Measurements from ENCODE around the gene MYH9.

Gene MYH9

DNA sequence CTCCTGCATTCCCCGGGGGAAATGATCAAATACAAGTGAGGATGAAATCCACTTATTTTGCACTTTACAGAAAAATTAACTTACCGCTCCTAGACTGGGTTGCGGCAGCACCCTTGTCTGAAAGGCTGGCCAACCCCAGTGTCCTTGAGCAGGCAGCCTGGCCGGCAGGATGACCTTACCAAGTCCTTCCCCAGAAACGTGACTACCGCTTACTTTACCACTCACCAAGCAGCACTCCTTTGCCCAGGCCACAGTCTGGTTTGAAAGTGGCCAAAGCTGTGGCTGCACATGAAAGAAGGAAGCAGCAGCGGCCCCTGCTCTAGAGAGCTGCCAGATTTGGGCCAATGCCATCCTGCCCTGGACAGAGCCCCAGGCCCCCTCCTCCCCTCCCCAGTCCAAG is 20.3 kb downstream of the MYH9 start:
- H3K4me3 ChIP-seq (ENCODE audit: low read length): no peak overlapping the region

DNA sequence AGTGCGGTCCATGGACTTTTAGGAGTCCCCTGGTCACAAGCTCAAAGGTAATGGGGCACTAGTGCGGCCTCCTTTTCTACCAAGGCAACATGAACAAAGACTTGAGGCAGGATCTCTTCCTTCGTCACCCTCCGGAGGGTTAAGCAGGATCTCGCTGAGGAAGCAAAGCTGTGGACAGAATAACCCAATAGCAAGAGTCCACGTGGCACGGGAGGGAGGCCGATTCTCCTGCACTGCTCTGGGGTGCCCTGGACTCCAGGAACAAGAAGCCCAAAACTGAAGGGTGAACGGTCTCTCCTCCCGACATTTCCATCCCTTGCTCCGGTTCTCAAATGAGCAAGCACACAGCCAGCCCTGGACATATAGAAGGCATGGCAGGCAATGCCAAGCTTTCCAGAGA is 20.7 kb downstream of the MYH9 start:
- H3K4me3 ChIP-seq (ENCODE audit: low read length): no peak overlapping the region
- H3K79me2 ChIP-seq (ENCODE audit: low read length): peaks cover 100% of the 10 kb centered on the region
- TF ChIP-seq, protein P1, sequence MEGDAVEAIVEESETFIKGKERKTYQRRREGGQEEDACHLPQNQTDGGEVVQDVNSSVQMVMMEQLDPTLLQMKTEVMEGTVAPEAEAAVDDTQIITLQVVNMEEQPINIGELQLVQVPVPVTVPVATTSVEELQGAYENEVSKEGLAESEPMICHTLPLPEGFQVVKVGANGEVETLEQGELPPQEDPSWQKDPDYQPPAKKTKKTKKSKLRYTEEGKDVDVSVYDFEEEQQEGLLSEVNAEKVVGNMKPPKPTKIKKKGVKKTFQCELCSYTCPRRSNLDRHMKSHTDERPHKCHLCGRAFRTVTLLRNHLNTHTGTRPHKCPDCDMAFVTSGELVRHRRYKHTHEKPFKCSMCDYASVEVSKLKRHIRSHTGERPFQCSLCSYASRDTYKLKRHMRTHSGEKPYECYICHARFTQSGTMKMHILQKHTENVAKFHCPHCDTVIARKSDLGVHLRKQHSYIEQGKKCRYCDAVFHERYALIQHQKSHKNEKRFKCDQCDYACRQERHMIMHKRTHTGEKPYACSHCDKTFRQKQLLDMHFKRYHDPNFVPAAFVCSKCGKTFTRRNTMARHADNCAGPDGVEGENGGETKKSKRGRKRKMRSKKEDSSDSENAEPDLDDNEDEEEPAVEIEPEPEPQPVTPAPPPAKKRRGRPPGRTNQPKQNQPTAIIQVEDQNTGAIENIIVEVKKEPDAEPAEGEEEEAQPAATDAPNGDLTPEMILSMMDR (IDR thresholded peaks at IDR 0.05; ENCODE audit: low read length): no peak
- TF ChIP-seq EZH2phosphoT487 (IDR thresholded peaks at IDR 0.05; ENCODE audit: low read length): no peak
- peaks cover 64% of the 10 kb centered on the region for H3K4me1 ChIP-seq (ENCODE audit: low read length)
- no peak overlapping the region for H2AFZ ChIP-seq (ENCODE audit: low read length)
- H3K4me2 ChIP-seq (ENCODE audit: low read depth, low read length): no peak overlapping the region
- H3K9me2 ChIP-seq (replicated peaks; ENCODE audit: insufficient read depth, low read length): no peaks in the 10 kb centered on the region
- H3K27me3 ChIP-seq (replicated peaks; ENCODE audit: insufficient read depth, low read length): no peaks in the 10 kb centered on the region
- peaks cover 13% of the 10 kb centered on the region; the same call in 1 of the 2 replicates for H3K36me3 ChIP-seq (replicated peaks; ENCODE audit: insufficient read depth, low read length)
- no peak for DNase-seq
- H3K9ac ChIP-seq (ENCODE audit: low read length): no peak overlapping the region
- no peaks in the 10 kb centered on the region for H3K9me3 ChIP-seq (replicated peaks; ENCODE audit: insufficient read depth, low read length)
- H3F3A ChIP-seq (ENCODE audit: insufficient read depth, low read length): peaks cover 8% of the 10 kb centered on the region
- H4K20me1 ChIP-seq (ENCODE audit: insufficient read depth, low read length): peaks cover 99% of the 10 kb centered on the region
- no peak overlapping the region for H3K27ac ChIP-seq (ENCODE audit: low read length)

More for the DNA sequence above, 20.3 kb downstream of the MYH9 start:
- H3K27ac ChIP-seq (ENCODE audit: low read length): no peak overlapping the region
- no peaks in the 10 kb centered on the region for H3K9me3 ChIP-seq (replicated peaks; ENCODE audit: insufficient read depth, low read length)
- H3F3A ChIP-seq (ENCODE audit: insufficient read depth, low read length): peaks cover 8% of the 10 kb centered on the region
- peaks cover 100% of the 10 kb centered on the region for H3K79me2 ChIP-seq (ENCODE audit: low read length)
- no peak overlapping the region for H3K9ac ChIP-seq (ENCODE audit: low read length)
- H2AFZ ChIP-seq (ENCODE audit: low read length): no peak overlapping the region
- peaks cover 65% of the 10 kb centered on the region for H3K4me1 ChIP-seq (ENCODE audit: low read length)
- H4K20me1 ChIP-seq (ENCODE audit: insufficient read depth, low read length): peaks cover 98% of the 10 kb centered on the region
- no peaks in the 10 kb centered on the region for H3K9me2 ChIP-seq (replicated peaks; ENCODE audit: insufficient read depth, low read length)
- peaks cover 13% of the 10 kb centered on the region; the same call in 1 of the 2 replicates for H3K36me3 ChIP-seq (replicated peaks; ENCODE audit: insufficient read depth, low read length)
- H3K4me2 ChIP-seq (ENCODE audit: low read depth, low read length): no peak overlapping the region
- TF ChIP-seq EZH2 (optimal IDR thresholded peaks at IDR 0.05; ENCODE audit: low read depth, low read length) (no peak), EZH2phosphoT487 (IDR thresholded peaks at IDR 0.05; ENCODE audit: low read length) (no peak)
- TF ChIP-seq, protein P1 (IDR thresholded peaks at IDR 0.05; ENCODE audit: low read length): no peak
- H3K27me3 ChIP-seq (replicated peaks; ENCODE audit: insufficient read depth, low read length): no peaks in the 10 kb centered on the region
- no peak for DNase-seq

DNA sequence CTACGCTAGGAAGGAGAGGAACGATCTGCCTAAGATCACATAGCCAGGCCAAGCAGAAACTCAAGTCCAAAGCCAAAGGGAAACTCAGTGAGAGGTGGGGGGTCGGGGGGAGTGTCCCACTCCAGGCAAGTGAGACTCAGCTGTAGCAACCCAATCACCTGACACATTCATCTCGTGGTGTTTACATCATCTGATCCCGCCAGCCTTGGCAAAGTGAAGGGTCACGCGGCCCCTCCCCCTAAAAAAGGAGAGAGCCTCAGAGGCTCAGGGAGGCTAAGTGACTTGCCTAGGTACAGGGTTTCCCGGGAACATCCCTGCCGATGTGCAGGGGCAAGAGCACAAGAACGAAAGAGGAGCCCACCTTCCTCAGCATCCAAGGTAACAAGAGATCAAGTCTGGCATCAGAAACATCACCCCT is 21.5 kb downstream of the MYH9 start:
- Histone ChIP-seq H3F3A (ENCODE audit: insufficient read depth, low read length) (peaks cover 8% of the 10 kb centered on the region), H3K9me2 (replicated peaks; ENCODE audit: insufficient read depth, low read length) (no peaks in the 10 kb centered on the region), H3K27me3 (replicated peaks; ENCODE audit: insufficient read depth, low read length) (no peaks in the 10 kb centered on the region), H3K36me3 (replicated peaks; ENCODE audit: insufficient read depth, low read length) (peaks cover 13% of the 10 kb centered on the region; the same call in 1 of the 2 replicates), H3K4me3 (ENCODE audit: low read length) (no peak overlapping the region), H3K27ac (ENCODE audit: low read length) (no peak overlapping the region), H2AFZ (ENCODE audit: low read length) (no peak overlapping the region), H3K4me2 (ENCODE audit: low read depth, low read length) (no peak overlapping the region), H3K9ac (ENCODE audit: low read length) (no peak overlapping the region), H3K9me3 (replicated peaks; ENCODE audit: insufficient read depth, low read length) (no peaks in the 10 kb centered on the region), H3K79me2 (ENCODE audit: low read length) (peaks cover 100% of the 10 kb centered on the region), H3K4me1 (ENCODE audit: low read length) (peaks cover 66% of the 10 kb centered on the region), H4K20me1 (ENCODE audit: insufficient read depth, low read length) (peaks cover 98% of the 10 kb centered on the region)
- no peak for DNase-seq
- TF ChIP-seq, protein P1 (IDR thresholded peaks at IDR 0.05; ENCODE audit: low read length): no peak
- TF ChIP-seq EZH2 (optimal IDR thresholded peaks at IDR 0.05; ENCODE audit: low read depth, low read length): no peak
- TF ChIP-seq EZH2phosphoT487 (IDR thresholded peaks at IDR 0.05; ENCODE audit: low read length): no peak
